CD14-positive monocyte (primary cell): Measurements from ENCODE around the gene PARL. TPM values are rescaled to one million over a fixed set of nuclear protein-coding genes. Genes with fewer than 3 reads are reported as not detected.
A peak's percentile ranks its signal among the peaks of the same experiment; 100 is the strongest.

Experiments used
- DNase-seq, 3 donors: peaks; one replicate each; pipeline ENCODE4 v3.0.0-alpha.2; 2011 to 2022
- H2AFZ ChIP-seq: 2 replicates; pipeline ENCODE4 v1.6.0; 2012; ENCODE audit warnings: mild to moderate bottlenecking, low read depth, low read length, inconsistent platforms; ENCODE audit not compliant: insufficient read depth, poor library complexity, severe bottlenecking
- H3K27ac ChIP-seq, 2 donors: 1 replicate in 1 of 2; 2 replicates in 1 of 2; pipeline ENCODE4 v1.5.1; 2012 to 2013; ENCODE audit warnings: low read length in 2 of 2, control low read depth in 1 of 2, inconsistent platforms in 1 of 2, low read depth in 1 of 2, mild to moderate bottlenecking in 1 of 2
- H3K27me3 ChIP-seq, 2 donors: one replicate each; pipeline versions ENCODE4 v1.6.0 to v1.6.1; 2011 to 2013; ENCODE audit warnings: low read length in 2 of 2; ENCODE audit not compliant: control insufficient read depth in 2 of 2, insufficient read depth in 2 of 2
- H3K36me3 ChIP-seq, 2 donors: replicated peaks in 1 of 2; 1 replicate in 1 of 2; 2 replicates in 1 of 2; pipeline versions ENCODE4 v1.5.1 to v1.6.1; 2012 to 2013; ENCODE audit warnings: low read length in 2 of 2, control low read depth in 1 of 2, inconsistent platforms in 1 of 2, mild to moderate bottlenecking in 1 of 2; ENCODE audit not compliant: insufficient read depth in 2 of 2, control insufficient read depth in 1 of 2
- H3K4me1 ChIP-seq, 2 donors: 1 replicate in 1 of 2; 2 replicates in 1 of 2; pipeline versions ENCODE4 v1.5.1 to v1.6.1; 2012 to 2013; ENCODE audit warnings: low read length in 2 of 2, control low read depth in 1 of 2, inconsistent platforms in 1 of 2, mild to moderate bottlenecking in 1 of 2, moderate library complexity in 1 of 2; ENCODE audit not compliant: insufficient read depth in 2 of 2, control insufficient read depth in 1 of 2
- H3K4me2 ChIP-seq: replicated peaks from 2 replicates; pipeline ENCODE3; 2012; ENCODE audit warnings: low read length, moderate library complexity, mild to moderate bottlenecking; ENCODE audit not compliant: poor library complexity, severe bottlenecking; ENCODE audit errors: extremely low read depth
- H3K4me3 ChIP-seq, 3 experiments: fragments of 200-600 bp in 1 of 3; sonication (generic) in 1 of 3; replicated peaks in 1 of 3; 1 replicate in 2 of 3; 2 replicates in 1 of 3; pipeline ENCODE4 v1.5.1; 2011 to 2013; ENCODE audit warnings: low read length in 3 of 3, mild to moderate bottlenecking in 3 of 3, control low read depth in 2 of 3, low read depth in 2 of 3, inconsistent platforms in 1 of 3, moderate library complexity in 1 of 3
- H3K79me2 ChIP-seq: 2 replicates; pipeline ENCODE4 v1.6.0; 2012; ENCODE audit warnings: mild to moderate bottlenecking, control low read depth, inconsistent platforms, low read length, moderate library complexity; ENCODE audit not compliant: insufficient read depth
- H3K9ac ChIP-seq: 2 replicates; pipeline ENCODE4 v1.6.0; 2017; ENCODE audit warnings: low read length, mild to moderate bottlenecking; ENCODE audit not compliant: insufficient read depth, poor library complexity, severe bottlenecking
- H3K9me3 ChIP-seq, 2 donors: replicated peaks in 1 of 2; 1 replicate in 1 of 2; 2 replicates in 1 of 2; pipeline versions ENCODE4 v1.5.1 to v1.6.1; 2012 to 2013; ENCODE audit warnings: low read length in 2 of 2, control low read depth in 1 of 2; ENCODE audit not compliant: control insufficient read depth in 1 of 2, insufficient read depth in 1 of 2
- H4K20me1 ChIP-seq: 2 replicates; pipeline ENCODE4 v1.6.0; 2012; ENCODE audit warnings: mild to moderate bottlenecking, low read length, control low read depth, moderate library complexity; ENCODE audit not compliant: insufficient read depth
- H3K27ac Mint-ChIP-seq, 7 donors: one replicate each; pipeline ENCODE4 v1.8.0; 2020; ENCODE audit warnings: mild to moderate bottlenecking in 7 of 7, mixed read lengths in 7 of 7, moderate library complexity in 6 of 7, inconsistent platforms in 2 of 7
- H3K27me3 Mint-ChIP-seq, 3 donors: one replicate each; pipeline ENCODE4 v1.8.0; 2021 to 2022; ENCODE audit warnings: low read depth in 3 of 3, mild to moderate bottlenecking in 3 of 3, mixed read lengths in 3 of 3, moderate library complexity in 3 of 3, inconsistent platforms in 1 of 3
- H3K36me3 Mint-ChIP-seq, 2 donors: one replicate each; pipeline ENCODE4 v1.8.0; 2020; ENCODE audit warnings: mixed read lengths in 2 of 2, inconsistent platforms in 1 of 2, mild to moderate bottlenecking in 1 of 2
- H3K4me1 Mint-ChIP-seq: one replicate; pipeline ENCODE4 v1.8.0; 2020; ENCODE audit warnings: mild to moderate bottlenecking, mixed read lengths
- H3K4me3 Mint-ChIP-seq, 2 donors: one replicate each; pipeline ENCODE4 v1.8.0; 2020; ENCODE audit warnings: mild to moderate bottlenecking in 2 of 2, mixed read lengths in 2 of 2, moderate library complexity in 1 of 2
- H3K9me3 Mint-ChIP-seq, 7 donors: one replicate each; pipeline ENCODE4 v1.8.0; 2020 to 2022; ENCODE audit warnings: mixed read lengths in 7 of 7, mild to moderate bottlenecking in 6 of 7, moderate library complexity in 6 of 7, inconsistent platforms in 2 of 7
- CTCF ChIP-seq: fragments of 200-600 bp; IDR thresholded peaks from one replicate; pipeline ENCODE4 v1.8.0; 2022; ENCODE audit warnings: antibody characterized with exemption, mild to moderate bottlenecking
- WGBS: methylation state at CpG from one replicate; pipeline ENCODE4 v1.1.5; 2013; ENCODE audit warnings: missing lambda C conversion rate; ENCODE audit not compliant: insufficient coverage; 5-methylcytosine and 5-hydroxymethylcytosine counted together
- intact Hi-C, 2 donors: fragments of 100-400 bp; cut with micrococcal nuclease; formaldehyde crosslinking; loops; one replicate each; pipeline versions ENCODE4 v1.15.0 to v1.15.1; 2023
- polyA plus RNA-seq, 3 donors: library from polyadenylated mRNA; depleted of rRNA in 1 of 3; unstranded in 2 of 3; stranded (reverse) in 1 of 3; fragments of 300-500 nt in 2 of 3; fragments of >200 nt in 1 of 3; fragmentation: Illumina TruSeq in 2 of 3; gene quantifications; 1 replicate in 2 of 3; 2 replicates in 1 of 3; pipeline ENCODE4 v1.2.3, GENCODE V29; 2012 to 2021

The PARL gene
- polyA plus RNA-seq, 3 donors: 65.6 to 196 (median 155) TPM

- H3K9me3 ChIP-seq: no peaks in the 10 kb centered on the region
- intact Hi-C loops: loop anchor here in 1 of 2 donors (10.0 kb wide), 1 partner anchor 87 kb away; no protein-coding TSS in a partner anchor
- Mint-ChIP-seq H3K27me3 (peaks cover 0 to 2% (median 0%) of the 10 kb centered on the region in 3 donors), H3K36me3 (peaks cover 4 to 24% of the 10 kb centered on the region in 2 donors), H3K4me3 (no peak overlapping the region), H3K27ac (peak overlapping the region in 1 of 7 donors; percentile 70), H3K4me1 (peaks cover 64% of the 10 kb centered on the region), H3K9me3 (no peaks in the 10 kb centered on the region)
- peaks cover 8 to 30% of the 10 kb centered on the region in 2 donors for H3K36me3 ChIP-seq
- H3K27me3 ChIP-seq: no peaks in the 10 kb centered on the region
- H4K20me1 ChIP-seq: peaks cover 71% of the 10 kb centered on the region
- H3K27ac ChIP-seq: no peak overlapping the region
- no peak overlapping the region for H3K4me2 ChIP-seq
- no peak overlapping the region for H2AFZ ChIP-seq
- no peak for DNase-seq
- peaks cover 90% of the 10 kb centered on the region for H3K79me2 ChIP-seq
- peaks cover 52 to 67% of the 10 kb centered on the region in 2 donors for H3K4me1 ChIP-seq
- H3K9ac ChIP-seq: no peak overlapping the region
- no peak overlapping the region for H3K4me3 ChIP-seq
- 80% methylated on average over 1 of the region's 2 CpGs for WGBS
- TF ChIP-seq CTCF: no peak
Measured at GRCh38 chr3:183871541-183871940, 13.1 kb downstream of the PARL start.

DNA sequence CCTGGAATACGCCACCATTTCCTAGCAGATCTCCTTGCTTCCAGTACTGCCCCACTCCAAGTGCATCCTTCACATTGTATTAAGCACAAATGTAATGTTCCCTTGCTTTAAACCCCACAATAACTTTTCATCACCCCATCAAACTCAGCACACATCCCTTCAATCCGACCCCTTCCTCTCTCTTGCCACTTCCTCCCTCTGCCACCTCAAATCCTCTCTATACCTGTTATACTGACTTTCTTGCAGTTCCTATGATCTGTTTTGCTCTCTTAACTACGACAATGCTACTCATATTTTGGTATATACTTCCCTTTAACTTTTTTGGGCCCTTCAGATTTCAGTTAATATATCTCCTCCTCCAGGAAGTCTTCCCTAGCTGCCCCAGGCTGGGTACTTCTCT lies 14.1 kb downstream of the PARL start:
- no peak for DNase-seq
- H3K27ac Mint-ChIP-seq: peak overlapping the region in 4 of 7 donors; percentile 9 to 70 (median 58)
- no peaks in the 10 kb centered on the region for H3K9me3 Mint-ChIP-seq
- peaks cover 56% of the 10 kb centered on the region for H3K4me1 Mint-ChIP-seq
- peak overlapping the region in 1 of 2 donors; percentile 40 for H3K27ac ChIP-seq
- no peak overlapping the region for H3K4me3 ChIP-seq
- H3K36me3 Mint-ChIP-seq: peaks cover 11 to 30% of the 10 kb centered on the region in 2 donors
- no peak overlapping the region for H3K4me3 Mint-ChIP-seq
- no peaks in the 10 kb centered on the region for H3K27me3 ChIP-seq
- no peak overlapping the region for H3K9ac ChIP-seq
- peaks cover 64% of the 10 kb centered on the region for H4K20me1 ChIP-seq
- peaks cover 16 to 39% of the 10 kb centered on the region in 2 donors for H3K36me3 ChIP-seq
- peaks cover 43 to 58% of the 10 kb centered on the region in 2 donors for H3K4me1 ChIP-seq
- no peaks in the 10 kb centered on the region for H3K9me3 ChIP-seq
- H3K4me2 ChIP-seq: no peak overlapping the region
- intact Hi-C loops: loop anchor here in 1 of 2 donors (10.0 kb wide), 1 partner anchor 86 kb away; no protein-coding TSS in a partner anchor
- H3K27me3 Mint-ChIP-seq: peaks cover 0 to 2% (median 0%) of the 10 kb centered on the region in 3 donors
- H3K79me2 ChIP-seq: peaks cover 82% of the 10 kb centered on the region
- no peak overlapping the region for H2AFZ ChIP-seq
- TF ChIP-seq CTCF: no peak
- WGBS: 28% methylated on average over 3 of the region's 3 CpGs
